ENCODE data around the gene RPS6KA6. TPM values are rescaled to one million over a fixed set of nuclear protein-coding genes. Genes with fewer than 3 reads are reported as not detected.

RPS6KA6 gene
- total and polyA plus RNA-seq, 2 experiments from 2014 or later: 2.4 to 9.3 TPM

DNA sequence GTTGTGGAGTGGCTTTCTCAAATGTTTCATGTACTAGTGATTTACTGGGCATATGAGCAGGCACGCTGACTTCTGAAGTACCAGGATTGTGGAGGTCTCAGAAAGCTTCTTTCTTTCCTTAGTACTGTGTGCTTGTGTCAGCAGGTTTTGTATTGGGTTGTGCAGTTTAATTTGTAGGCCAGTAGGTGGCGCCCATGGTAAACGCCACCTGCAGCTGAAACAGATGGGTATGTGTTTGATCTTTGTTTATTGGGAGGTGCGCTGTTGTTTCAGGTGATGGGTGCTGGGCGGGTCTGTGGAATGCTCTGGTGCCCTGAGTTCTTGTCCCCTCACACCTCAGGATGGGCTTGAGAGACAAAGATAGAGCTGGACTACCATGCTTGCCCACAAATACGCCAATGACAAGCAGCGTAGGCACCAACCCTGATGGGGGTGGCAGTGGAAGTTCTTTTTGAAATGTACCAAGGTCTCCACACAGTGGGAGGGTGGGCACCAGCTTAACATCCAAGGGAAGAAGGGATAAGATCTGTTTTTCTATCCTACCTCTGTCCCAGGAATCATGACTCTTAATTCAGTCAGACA is 141.5 kb downstream of the RPS6KA6 start:
- Histone ChIP-seq H3K4me2 (no peak overlapping the region), H3K4me1 (ENCODE audit: insufficient read depth) (no peaks in the 10 kb centered on the region), H3K27me3 (no peaks in the 10 kb centered on the region), H2AFZ (no peak overlapping the region), H3K36me3 (replicated peaks; ENCODE audit: insufficient read depth, low read depth) (no peaks in the 10 kb centered on the region), H3K9me2 (replicated peaks; ENCODE audit: insufficient read depth) (no peaks in the 10 kb centered on the region), H3K9me3 (ENCODE audit: low read depth) (no peaks in the 10 kb centered on the region), H3K27ac (no peak overlapping the region), H3K4me3 (no peak overlapping the region), H4K20me1 (ENCODE audit: insufficient read depth, poor library complexity, severe bottlenecking) (no peaks in the 10 kb centered on the region), H3K79me2 (no peaks in the 10 kb centered on the region)
- WGBS (ENCODE audit: low lambda C conversion rate, missing lambda C conversion rate): 40% methylated on average over 7 of the region's 7 CpGs
- peak; percentile 26 for DNase-seq (ENCODE audit: low spot score)
- no peak for TF ChIP-seq EZH2phosphoT487 (IDR thresholded peaks at IDR 0.05; ENCODE audit: low read depth, severe bottlenecking, unreplicated experiment)
- TF ChIP-seq, protein P1, sequence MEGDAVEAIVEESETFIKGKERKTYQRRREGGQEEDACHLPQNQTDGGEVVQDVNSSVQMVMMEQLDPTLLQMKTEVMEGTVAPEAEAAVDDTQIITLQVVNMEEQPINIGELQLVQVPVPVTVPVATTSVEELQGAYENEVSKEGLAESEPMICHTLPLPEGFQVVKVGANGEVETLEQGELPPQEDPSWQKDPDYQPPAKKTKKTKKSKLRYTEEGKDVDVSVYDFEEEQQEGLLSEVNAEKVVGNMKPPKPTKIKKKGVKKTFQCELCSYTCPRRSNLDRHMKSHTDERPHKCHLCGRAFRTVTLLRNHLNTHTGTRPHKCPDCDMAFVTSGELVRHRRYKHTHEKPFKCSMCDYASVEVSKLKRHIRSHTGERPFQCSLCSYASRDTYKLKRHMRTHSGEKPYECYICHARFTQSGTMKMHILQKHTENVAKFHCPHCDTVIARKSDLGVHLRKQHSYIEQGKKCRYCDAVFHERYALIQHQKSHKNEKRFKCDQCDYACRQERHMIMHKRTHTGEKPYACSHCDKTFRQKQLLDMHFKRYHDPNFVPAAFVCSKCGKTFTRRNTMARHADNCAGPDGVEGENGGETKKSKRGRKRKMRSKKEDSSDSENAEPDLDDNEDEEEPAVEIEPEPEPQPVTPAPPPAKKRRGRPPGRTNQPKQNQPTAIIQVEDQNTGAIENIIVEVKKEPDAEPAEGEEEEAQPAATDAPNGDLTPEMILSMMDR (IDR thresholded peaks at IDR 0.05; ENCODE audit: poor library complexity): peak; percentile 58

DNA sequence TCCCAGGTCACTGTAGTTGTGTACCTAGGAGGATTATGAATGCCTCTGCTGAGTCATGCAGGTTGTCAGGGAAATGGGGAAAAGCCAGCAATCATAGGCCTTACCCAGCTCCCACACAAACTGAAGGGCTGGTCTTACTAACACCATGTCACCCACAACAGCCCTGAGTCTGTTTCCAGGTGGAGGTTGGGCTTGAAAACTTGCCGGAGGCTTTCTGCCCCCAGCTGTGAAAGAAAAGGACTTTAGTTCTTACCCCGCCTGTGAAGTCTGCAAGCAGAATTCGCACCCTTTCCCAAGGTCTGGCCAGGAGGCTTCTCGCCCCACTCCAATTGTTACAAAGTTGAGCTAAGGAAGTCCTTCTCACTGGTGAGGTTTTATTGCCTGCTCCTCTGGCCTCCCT is 143.9 kb downstream of the RPS6KA6 start:
- H3K36me3 ChIP-seq (replicated peaks; ENCODE audit: insufficient read depth, low read depth): no peaks in the 10 kb centered on the region
- DNase-seq (ENCODE audit: low spot score): no peak
- no peak overlapping the region for H3K4me3 ChIP-seq
- H3K9me3 ChIP-seq (ENCODE audit: low read depth): no peaks in the 10 kb centered on the region
- H3K4me2 ChIP-seq: no peak overlapping the region
- no peaks in the 10 kb centered on the region for H3K27me3 ChIP-seq
- H3K27ac ChIP-seq: no peak overlapping the region
- no peaks in the 10 kb centered on the region for H3K79me2 ChIP-seq
- no peaks in the 10 kb centered on the region for H3K4me1 ChIP-seq (ENCODE audit: insufficient read depth)
- no peak overlapping the region for H2AFZ ChIP-seq
- H4K20me1 ChIP-seq (ENCODE audit: insufficient read depth, poor library complexity, severe bottlenecking): no peaks in the 10 kb centered on the region
- TF ChIP-seq EZH2 (IDR thresholded peaks at IDR 0.05; ENCODE audit: borderline replicate concordance): no peak
- TF ChIP-seq, protein P1 (IDR thresholded peaks at IDR 0.05; ENCODE audit: poor library complexity): no peak
- TF ChIP-seq EZH2phosphoT487 (IDR thresholded peaks at IDR 0.05; ENCODE audit: low read depth, severe bottlenecking, unreplicated experiment): no peak
- no peaks in the 10 kb centered on the region for H3K9me2 ChIP-seq (replicated peaks; ENCODE audit: insufficient read depth)
- 70% methylated on average over 4 of the region's 4 CpGs for WGBS (ENCODE audit: low lambda C conversion rate, missing lambda C conversion rate)

Small RNA genes lying within 50 kb of the gene (microRNA-seq; reads per million reads assigned to microRNA genes)
- not detected for gene MIR548I4

Small RNA genes lying within 50 kb of the gene (small RNA-seq; reads per million reads assigned to genes)
- not detected for gene MIR548I4

Measured in hepatocyte (in vitro differentiated cells).